ENCODE measurements around the gene AP5S1. TPM values are rescaled to one million over a fixed set of nuclear protein-coding genes. Genes with fewer than 3 reads are reported as not detected.

Gene AP5S1
- total and polyA plus RNA-seq, 9 of the 15 experiments (the other 6 are each of a cell fraction or from before 2014, with no cell fraction given): 2.6 to 8.8 (median 4.4) TPM

DNA sequence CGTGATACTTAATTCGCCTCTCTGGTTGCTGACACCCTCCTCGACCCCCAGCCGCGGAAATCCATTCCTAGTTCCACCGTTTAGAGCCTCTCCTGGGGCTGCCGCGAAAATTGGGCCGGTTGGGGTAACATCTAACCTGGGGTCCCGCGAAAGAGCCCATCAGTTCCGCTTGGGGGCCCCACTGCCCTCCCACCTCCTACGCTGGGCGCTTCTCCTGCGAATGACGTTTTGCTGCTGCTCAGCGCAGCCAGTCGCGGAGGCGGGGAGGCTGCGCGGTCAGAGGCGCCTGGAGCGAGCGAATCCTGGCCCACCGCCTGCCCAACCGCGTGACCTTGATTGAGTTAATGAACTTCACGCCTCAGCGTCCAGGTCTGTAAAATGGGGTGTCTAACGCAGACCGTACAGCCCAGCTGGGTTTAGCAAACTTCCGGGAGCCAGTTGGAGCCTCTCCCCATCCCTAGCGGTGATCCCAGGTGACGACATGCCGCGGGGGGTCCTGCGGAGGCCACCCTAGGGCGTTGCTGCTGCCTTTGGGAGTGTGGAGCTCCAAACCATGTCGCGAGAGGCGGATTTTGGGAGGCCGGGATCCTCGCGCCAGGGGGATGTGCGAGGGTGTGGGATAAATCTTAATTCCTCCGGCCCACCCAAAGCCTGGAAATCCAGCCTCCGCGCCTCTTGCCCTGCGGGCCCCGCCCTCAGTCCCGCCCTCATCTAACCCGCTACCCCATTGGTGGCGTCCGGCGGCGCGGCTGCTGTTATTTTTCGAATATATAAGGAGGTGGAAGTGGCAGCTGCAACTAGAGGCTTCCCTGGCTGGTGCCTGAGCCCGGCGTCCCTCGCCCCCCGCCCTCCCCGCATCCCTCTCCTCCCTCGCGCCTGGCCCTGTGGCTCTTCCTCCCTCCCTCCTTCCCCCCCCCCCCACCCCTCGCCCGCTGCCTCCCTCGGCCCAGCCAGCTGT, 24.6 kb upstream of the AP5S1 start, which contains the start of gene CDC25B (continued):
- TF ChIP-seq SP1 (CRISPR knock-in tag; IDR thresholded peaks at IDR 0.05) (peak; percentile 92), ZNF717 (CRISPR knock-in tag; IDR thresholded peaks at IDR 0.05) (no peak), ZNF445 (CRISPR knock-in tag; IDR thresholded peaks at IDR 0.05; ENCODE audit: low read depth) (no peak), MTA3 (IDR thresholded peaks at IDR 0.05; ENCODE audit: borderline replicate concordance) (peak; percentile 63; the same call in 1 of the 2 replicates), NR2C2 (CRISPR knock-in tag; IDR thresholded peaks at IDR 0.05) (0 out of 2 replicates have a peak, but pooled peaks have one; percentile 29), NR2C2 (tag; IDR thresholded peaks at IDR 0.05) (peak; percentile 60), ADNP (tag; IDR thresholded peaks at IDR 0.05) (peak; percentile 96), PHF8 (IDR thresholded peaks at IDR 0.05; ENCODE audit: borderline replicate concordance, low read length) (peak; percentile 77; the same call in 1 of the 2 replicates), ZNF695 (CRISPR knock-in tag; IDR thresholded peaks at IDR 0.05) (no peak), BRD9 (IDR thresholded peaks at IDR 0.05; ENCODE audit: low read depth, partially characterized antibody) (peak; percentile 31), BCL6 (CRISPR knock-in tag; IDR thresholded peaks at IDR 0.05) (no peak), HDAC1 (IDR thresholded peaks at IDR 0.05) (peak in 1 of 2 experiments; percentile 78; a peak in 2 of 4 replicates), RBM15 (IDR thresholded peaks at IDR 0.05; ENCODE audit: insufficient read depth, low read length) (no peak)
- TF ChIP-seq, protein P1, sequence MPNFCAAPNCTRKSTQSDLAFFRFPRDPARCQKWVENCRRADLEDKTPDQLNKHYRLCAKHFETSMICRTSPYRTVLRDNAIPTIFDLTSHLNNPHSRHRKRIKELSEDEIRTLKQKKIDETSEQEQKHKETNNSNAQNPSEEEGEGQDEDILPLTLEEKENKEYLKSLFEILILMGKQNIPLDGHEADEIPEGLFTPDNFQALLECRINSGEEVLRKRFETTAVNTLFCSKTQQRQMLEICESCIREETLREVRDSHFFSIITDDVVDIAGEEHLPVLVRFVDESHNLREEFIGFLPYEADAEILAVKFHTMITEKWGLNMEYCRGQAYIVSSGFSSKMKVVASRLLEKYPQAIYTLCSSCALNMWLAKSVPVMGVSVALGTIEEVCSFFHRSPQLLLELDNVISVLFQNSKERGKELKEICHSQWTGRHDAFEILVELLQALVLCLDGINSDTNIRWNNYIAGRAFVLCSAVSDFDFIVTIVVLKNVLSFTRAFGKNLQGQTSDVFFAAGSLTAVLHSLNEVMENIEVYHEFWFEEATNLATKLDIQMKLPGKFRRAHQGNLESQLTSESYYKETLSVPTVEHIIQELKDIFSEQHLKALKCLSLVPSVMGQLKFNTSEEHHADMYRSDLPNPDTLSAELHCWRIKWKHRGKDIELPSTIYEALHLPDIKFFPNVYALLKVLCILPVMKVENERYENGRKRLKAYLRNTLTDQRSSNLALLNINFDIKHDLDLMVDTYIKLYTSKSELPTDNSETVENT (CRISPR knock-in tag; IDR thresholded peaks at IDR 0.05): no peak
- TF ChIP-seq, protein P2, sequence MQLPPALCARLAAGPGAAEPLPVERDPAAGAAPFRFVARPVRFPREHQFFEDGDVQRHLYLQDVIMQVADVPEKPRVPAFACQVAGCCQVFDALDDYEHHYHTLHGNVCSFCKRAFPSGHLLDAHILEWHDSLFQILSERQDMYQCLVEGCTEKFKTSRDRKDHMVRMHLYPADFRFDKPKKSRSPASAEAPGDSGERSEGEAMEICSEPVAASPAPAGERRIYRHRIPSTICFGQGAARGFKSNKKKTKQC (CRISPR knock-in tag; IDR thresholded peaks at IDR 0.05): peak; percentile 84
- TF ChIP-seq, protein P3, sequence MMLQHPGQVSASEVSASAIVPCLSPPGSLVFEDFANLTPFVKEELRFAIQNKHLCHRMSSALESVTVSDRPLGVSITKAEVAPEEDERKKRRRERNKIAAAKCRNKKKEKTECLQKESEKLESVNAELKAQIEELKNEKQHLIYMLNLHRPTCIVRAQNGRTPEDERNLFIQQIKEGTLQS (IDR thresholded peaks at IDR 0.05): peak; percentile 59; the same call in 1 of the 2 replicates
- TF ChIP-seq, protein P3 (CRISPR knock-in tag; conservative IDR thresholded peaks at IDR 0.05): no peak
- TF ChIP-seq, protein P4, sequence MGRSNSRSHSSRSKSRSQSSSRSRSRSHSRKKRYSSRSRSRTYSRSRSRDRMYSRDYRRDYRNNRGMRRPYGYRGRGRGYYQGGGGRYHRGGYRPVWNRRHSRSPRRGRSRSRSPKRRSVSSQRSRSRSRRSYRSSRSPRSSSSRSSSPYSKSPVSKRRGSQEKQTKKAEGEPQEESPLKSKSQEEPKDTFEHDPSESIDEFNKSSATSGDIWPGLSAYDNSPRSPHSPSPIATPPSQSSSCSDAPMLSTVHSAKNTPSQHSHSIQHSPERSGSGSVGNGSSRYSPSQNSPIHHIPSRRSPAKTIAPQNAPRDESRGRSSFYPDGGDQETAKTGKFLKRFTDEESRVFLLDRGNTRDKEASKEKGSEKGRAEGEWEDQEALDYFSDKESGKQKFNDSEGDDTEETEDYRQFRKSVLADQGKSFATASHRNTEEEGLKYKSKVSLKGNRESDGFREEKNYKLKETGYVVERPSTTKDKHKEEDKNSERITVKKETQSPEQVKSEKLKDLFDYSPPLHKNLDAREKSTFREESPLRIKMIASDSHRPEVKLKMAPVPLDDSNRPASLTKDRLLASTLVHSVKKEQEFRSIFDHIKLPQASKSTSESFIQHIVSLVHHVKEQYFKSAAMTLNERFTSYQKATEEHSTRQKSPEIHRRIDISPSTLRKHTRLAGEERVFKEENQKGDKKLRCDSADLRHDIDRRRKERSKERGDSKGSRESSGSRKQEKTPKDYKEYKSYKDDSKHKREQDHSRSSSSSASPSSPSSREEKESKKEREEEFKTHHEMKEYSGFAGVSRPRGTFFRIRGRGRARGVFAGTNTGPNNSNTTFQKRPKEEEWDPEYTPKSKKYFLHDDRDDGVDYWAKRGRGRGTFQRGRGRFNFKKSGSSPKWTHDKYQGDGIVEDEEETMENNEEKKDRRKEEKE (IDR thresholded peaks at IDR 0.05; ENCODE audit: borderline replicate concordance in 1 of 2, control insufficient read depth in 1 of 2, low read depth in 2 of 2, low read length in 1 of 2): no peak
- TF ChIP-seq, protein P5, sequence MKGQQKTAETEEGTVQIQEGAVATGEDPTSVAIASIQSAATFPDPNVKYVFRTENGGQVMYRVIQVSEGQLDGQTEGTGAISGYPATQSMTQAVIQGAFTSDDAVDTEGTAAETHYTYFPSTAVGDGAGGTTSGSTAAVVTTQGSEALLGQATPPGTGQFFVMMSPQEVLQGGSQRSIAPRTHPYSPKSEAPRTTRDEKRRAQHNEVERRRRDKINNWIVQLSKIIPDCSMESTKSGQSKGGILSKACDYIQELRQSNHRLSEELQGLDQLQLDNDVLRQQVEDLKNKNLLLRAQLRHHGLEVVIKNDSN (CRISPR knock-in tag; IDR thresholded peaks at IDR 0.05): peak; percentile 73

All from K562 (cell line).